Measurements from ENCODE around the gene MAIP1. TPM values are rescaled to one million over a fixed set of nuclear protein-coding genes. Genes with fewer than 3 reads are reported as not detected.

The MAIP1 gene
- polyA plus RNA-seq, 1 donor from 2014 or later, result 18.0 TPM

GRCh38 chr2:199989822-199990221 lies 34.4 kb downstream of the MAIP1 start:
- Mint-ChIP-seq H3K36me3 (peaks cover 2% of the 10 kb centered on the region), H3K27ac (no peak overlapping the region), H3K4me3 (no peak overlapping the region), H3K27me3 (peaks cover 7% of the 10 kb centered on the region), H3K4me1 (peaks cover 0 to 2% (median 0%) of the 10 kb centered on the region in 3 donors), H3K9me3 (peaks cover 0 to 2% (median 0%) of the 10 kb centered on the region in 3 donors)

- Mint-ChIP-seq H3K9me3 (peaks cover 0 to 2% (median 0%) of the 10 kb centered on the region in 3 donors), H3K27ac (no peak overlapping the region), H3K27me3 (peaks cover 7% of the 10 kb centered on the region), H3K4me3 (no peak overlapping the region), H3K36me3 (peaks cover 2% of the 10 kb centered on the region), H3K4me1 (no peaks in the 10 kb centered on the region)
Observed at GRCh38 chr2:199991691-199992090, 36.3 kb downstream of the MAIP1 start.

GRCh38 chr2:199992296-199992695 lies 36.9 kb downstream of the MAIP1 start:
- Mint-ChIP-seq H3K36me3 (peaks cover 2% of the 10 kb centered on the region), H3K27ac (no peak overlapping the region), H3K9me3 (peaks cover 0 to 2% (median 0%) of the 10 kb centered on the region in 3 donors), H3K27me3 (peaks cover 7% of the 10 kb centered on the region), H3K4me1 (no peaks in the 10 kb centered on the region), H3K4me3 (no peak overlapping the region)

- Mint-ChIP-seq H3K4me1 (no peaks in the 10 kb centered on the region), H3K27ac (no peak overlapping the region)
Observed at GRCh38 chr2:199994371-199994770, 39.0 kb downstream of the MAIP1 start.

GRCh38 chr2:199994896-199995295 lies 39.5 kb downstream of the MAIP1 start:
- Mint-ChIP-seq H3K9me3 (peaks cover 0 to 2% (median 0%) of the 10 kb centered on the region in 3 donors), H3K4me3 (no peak overlapping the region), H3K27me3 (peaks cover 5% of the 10 kb centered on the region), H3K36me3 (peaks cover 2% of the 10 kb centered on the region), H3K4me1 (no peaks in the 10 kb centered on the region), H3K27ac (no peak overlapping the region)

More at GRCh38 chr2:199994371-199994770, 39.0 kb downstream of the MAIP1 start:
- no peak overlapping the region for H3K4me3 Mint-ChIP-seq
- peaks cover 0 to 2% (median 0%) of the 10 kb centered on the region in 3 donors for H3K9me3 Mint-ChIP-seq
- H3K27me3 Mint-ChIP-seq, result peaks cover 5% of the 10 kb centered on the region
- peaks cover 2% of the 10 kb centered on the region for H3K36me3 Mint-ChIP-seq

GRCh38 chr2:199997296-199997695 lies 41.9 kb downstream of the MAIP1 start:
- no peak overlapping the region for H3K4me3 Mint-ChIP-seq
- H3K27ac Mint-ChIP-seq, result no peak overlapping the region

GRCh38 chr2:199999166-199999565 lies 43.8 kb downstream of the MAIP1 start:
- no peaks in the 10 kb centered on the region for H3K4me1 Mint-ChIP-seq
- H3K27ac Mint-ChIP-seq, result no peak overlapping the region
- no peak overlapping the region for H3K4me3 Mint-ChIP-seq
- no peaks in the 10 kb centered on the region for H3K36me3 Mint-ChIP-seq
- H3K9me3 Mint-ChIP-seq, result no peaks in the 10 kb centered on the region
- H3K27me3 Mint-ChIP-seq, result peaks cover 2% of the 10 kb centered on the region

More at GRCh38 chr2:199997296-199997695, 41.9 kb downstream of the MAIP1 start:
- Mint-ChIP-seq H3K9me3 (peaks cover 0 to 2% (median 0%) of the 10 kb centered on the region in 3 donors), H3K27me3 (peaks cover 5% of the 10 kb centered on the region), H3K36me3 (peaks cover 2% of the 10 kb centered on the region), H3K4me1 (no peaks in the 10 kb centered on the region)

GRCh38 chr2:200000444-200001163 lies 45.2 kb downstream of the MAIP1 start:
- H3K4me3 Mint-ChIP-seq, result no peak overlapping the region
- no peak overlapping the region for H3K27ac Mint-ChIP-seq
- H3K9me3 Mint-ChIP-seq, result peaks cover 0 to 6% (median 4%) of the 10 kb centered on the region in 3 donors
- no peaks in the 10 kb centered on the region for H3K36me3 Mint-ChIP-seq
- H3K4me1 Mint-ChIP-seq, result no peaks in the 10 kb centered on the region
- H3K27me3 Mint-ChIP-seq, result peaks cover 2% of the 10 kb centered on the region

GRCh38 chr2:200003444-200003843 lies 48.1 kb downstream of the MAIP1 start:
- no peak overlapping the region for H3K4me3 Mint-ChIP-seq

GRCh38 chr2:200005675-200006074 lies 50.3 kb downstream of the MAIP1 start:
- no peak overlapping the region for H3K27ac Mint-ChIP-seq
- peaks cover 0 to 6% (median 5%) of the 10 kb centered on the region in 3 donors for H3K9me3 Mint-ChIP-seq
- H3K27me3 Mint-ChIP-seq, result peaks cover 3% of the 10 kb centered on the region
- no peaks in the 10 kb centered on the region for H3K4me1 Mint-ChIP-seq
- H3K36me3 Mint-ChIP-seq, result no peaks in the 10 kb centered on the region
- no peak overlapping the region for H3K4me3 Mint-ChIP-seq

More at GRCh38 chr2:200003444-200003843, 48.1 kb downstream of the MAIP1 start:
- H3K9me3 Mint-ChIP-seq, result peaks cover 0 to 6% (median 5%) of the 10 kb centered on the region in 3 donors
- no peaks in the 10 kb centered on the region for H3K36me3 Mint-ChIP-seq
- no peaks in the 10 kb centered on the region for H3K4me1 Mint-ChIP-seq
- peaks cover 2% of the 10 kb centered on the region for H3K27me3 Mint-ChIP-seq
- H3K27ac Mint-ChIP-seq, result no peak overlapping the region

GRCh38 chr2:200007306-200007705 lies 51.9 kb downstream of the MAIP1 start:
- no peaks in the 10 kb centered on the region for H3K36me3 Mint-ChIP-seq
- H3K4me1 Mint-ChIP-seq, result no peaks in the 10 kb centered on the region
- H3K27ac Mint-ChIP-seq, result no peak overlapping the region
- no peak overlapping the region for H3K4me3 Mint-ChIP-seq
- H3K27me3 Mint-ChIP-seq, result peaks cover 6% of the 10 kb centered on the region
- H3K9me3 Mint-ChIP-seq, result peaks cover 0 to 6% (median 5%) of the 10 kb centered on the region in 3 donors

GRCh38 chr2:200012401-200012800 lies 57.0 kb downstream of the MAIP1 start:
- H3K27me3 Mint-ChIP-seq, result peaks cover 5% of the 10 kb centered on the region
- H3K27ac Mint-ChIP-seq, result no peak overlapping the region
- H3K4me3 Mint-ChIP-seq, result no peak overlapping the region
- H3K4me1 Mint-ChIP-seq, result no peaks in the 10 kb centered on the region
- no peaks in the 10 kb centered on the region for H3K36me3 Mint-ChIP-seq
- H3K9me3 Mint-ChIP-seq, result peaks cover 0 to 9% (median 3%) of the 10 kb centered on the region in 3 donors

Other genes starting within 250 kb of the MAIP1 start
- gene FTCDNL1, start 104.4 kb upstream of the MAIP1 start, polyA plus RNA-seq, result 2.0 TPM
- gene C2orf69, start 44.3 kb upstream of the MAIP1 start, polyA plus RNA-seq, result 13.6 TPM
- gene TYW5, start 91 bp upstream of the MAIP1 start, polyA plus RNA-seq, result 3.9 TPM